Thyroid gland (tissue), 4 donors: Measurements from ENCODE around the gene KCNG2.

Experiments
- CTCF ChIP-seq, 6 experiments: fragments of 200-600 bp in 3 of 6; fragments of 450-650 bp in 3 of 6; sonication (generic) in 3 of 6; IDR thresholded peaks; one replicate each; pipeline ENCODE4 v1.5.1; 2016 to 2019; ENCODE audit warnings: antibody characterized with exemption in 6 of 6, mild to moderate bottlenecking in 2 of 6, inconsistent platforms in 1 of 6, moderate library complexity in 1 of 6
- POLR2A ChIP-seq, 2 donors: fragments of 450-650 bp; IDR thresholded peaks; one replicate each; pipeline ENCODE4 v1.6.1; 2017; ENCODE audit warnings: antibody characterized with exemption in 2 of 2, mild to moderate bottlenecking in 2 of 2, moderate library complexity in 1 of 2

DNA sequence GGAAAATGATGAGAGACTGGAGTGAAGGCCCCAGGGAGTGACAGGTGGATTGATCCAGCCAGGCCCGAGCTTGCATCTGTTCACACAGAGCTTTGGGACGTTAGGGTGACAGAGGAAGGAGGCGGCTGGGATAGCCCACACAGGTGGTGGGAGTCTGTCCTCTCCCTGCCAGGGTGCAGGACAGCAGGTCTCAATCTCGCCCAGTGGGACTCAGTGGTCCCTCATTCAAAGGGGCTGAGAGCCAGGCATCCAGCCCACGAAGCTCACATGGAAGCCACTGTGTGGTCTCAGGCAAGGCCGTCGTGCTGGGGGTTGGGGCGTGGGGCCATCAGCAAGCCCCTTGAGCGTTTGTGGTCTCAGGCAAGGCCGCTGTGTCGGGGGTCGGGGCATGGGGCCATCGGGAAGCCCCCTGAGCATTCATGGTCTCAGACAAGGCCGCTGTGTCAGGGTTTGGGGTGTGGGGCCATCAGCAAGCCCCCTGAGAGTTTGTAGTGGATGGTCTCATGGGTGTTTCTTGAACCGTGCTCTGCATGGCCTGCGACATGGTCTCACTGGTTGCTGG lies 8.3 kb downstream of the KCNG2 start:
- TF ChIP-seq CTCF (IDR thresholded peaks at IDR 0.05): no peak
- TF ChIP-seq POLR2A (IDR thresholded peaks at IDR 0.05): no peak
